Occipital lobe (tissue), 2 donors: Measurements from ENCODE around the gene RIMS4. TPM values are rescaled to one million over a fixed set of nuclear protein-coding genes. Genes with fewer than 3 reads are reported as not detected.

Experiments
- DNase-seq: peaks from one replicate; lab custom pipeline; 2025; lab: John Stamatoyannopoulos, UW
- total RNA-seq: library from RNA; depleted of rRNA; stranded (reverse); fragments of >200 nt; gene quantifications from one replicate; pipeline ENCODE4 v1.2.3, GENCODE V29; 2014

RIMS4 gene
- total RNA-seq, 1 donor from 2014 or later: 77.5 TPM

DNA sequence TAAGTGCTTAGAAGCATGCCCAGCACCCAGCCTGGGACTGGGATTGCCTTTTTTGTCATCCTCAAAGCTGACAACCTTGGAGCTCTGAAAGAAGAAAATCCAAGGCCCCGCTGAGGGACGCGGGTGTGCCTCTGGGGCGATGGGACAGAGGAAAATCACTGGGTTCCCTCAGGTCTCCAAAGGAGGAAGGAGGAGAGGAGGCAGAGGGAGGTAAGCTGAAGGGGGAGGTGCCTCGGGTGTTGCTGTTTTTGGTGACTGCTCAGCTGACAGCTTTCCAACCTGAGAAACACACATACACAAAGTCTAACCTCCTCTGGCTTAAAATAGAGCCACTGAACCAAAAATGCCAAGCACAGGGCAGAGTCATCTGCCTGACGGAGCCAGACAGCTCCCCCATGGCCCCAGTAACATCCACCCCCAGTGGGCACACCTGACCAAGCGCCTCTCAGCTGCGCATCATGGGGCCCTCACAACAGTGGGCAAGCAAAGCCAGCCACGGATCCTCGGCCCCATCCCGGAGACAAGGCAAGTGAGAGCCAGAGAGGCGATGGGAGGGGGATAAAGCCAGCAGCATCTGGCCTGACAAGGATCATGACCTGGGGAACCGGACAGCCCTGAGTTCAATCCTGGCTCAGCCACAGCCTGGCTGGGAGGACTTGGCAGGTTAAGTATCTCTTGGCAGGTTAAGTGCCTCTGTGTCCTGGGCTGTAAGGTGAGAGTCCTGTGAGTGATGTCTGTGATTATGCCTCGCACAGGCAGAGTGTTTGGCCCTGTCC, 67.9 kb downstream of the RIMS4 start:
- DNase-seq: no peak

GRCh38 chr20:44739942-44740341, 70.4 kb downstream of the RIMS4 start:
- DNase-seq: no peak

DNA sequence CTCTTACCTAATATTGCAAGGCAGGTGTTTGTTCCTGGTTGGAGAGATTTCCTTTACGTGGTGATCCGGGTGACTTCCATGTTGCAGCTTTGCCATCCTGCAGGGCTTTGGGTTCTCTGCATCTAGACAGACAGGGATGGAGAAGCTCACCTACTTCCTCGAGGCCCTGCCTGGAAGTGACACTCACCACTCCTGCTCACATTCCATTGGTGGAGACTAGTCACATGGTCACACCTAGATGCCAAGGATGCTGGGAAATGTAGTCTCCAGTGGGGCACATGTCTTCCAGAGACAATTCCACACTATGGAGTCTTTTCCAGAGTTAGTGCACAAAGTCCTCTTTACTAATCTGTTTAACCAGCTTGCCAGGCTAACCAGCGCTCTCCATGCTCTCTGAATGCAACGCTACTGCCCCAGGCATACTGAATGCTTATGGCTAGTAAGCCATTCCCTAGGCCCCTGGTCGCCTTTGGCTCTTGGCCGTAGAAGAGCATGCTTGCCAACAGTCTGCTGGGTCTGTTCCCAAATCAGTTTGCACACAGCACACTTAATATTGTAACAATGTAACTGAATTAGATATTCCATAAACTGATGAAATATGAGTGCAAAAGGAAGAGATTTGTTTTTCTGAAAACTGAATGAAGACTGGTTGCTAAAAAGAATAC, 71.4 kb downstream of the RIMS4 start:
- DNase-seq: peak; percentile 72

GRCh38 chr20:44737116-44737515, 73.2 kb downstream of the RIMS4 start:
- DNase-seq: no peak

- DNase-seq: peak; percentile 82
Observed at GRCh38 chr20:44736170-44737021, 74.0 kb downstream of the RIMS4 start.

DNA sequence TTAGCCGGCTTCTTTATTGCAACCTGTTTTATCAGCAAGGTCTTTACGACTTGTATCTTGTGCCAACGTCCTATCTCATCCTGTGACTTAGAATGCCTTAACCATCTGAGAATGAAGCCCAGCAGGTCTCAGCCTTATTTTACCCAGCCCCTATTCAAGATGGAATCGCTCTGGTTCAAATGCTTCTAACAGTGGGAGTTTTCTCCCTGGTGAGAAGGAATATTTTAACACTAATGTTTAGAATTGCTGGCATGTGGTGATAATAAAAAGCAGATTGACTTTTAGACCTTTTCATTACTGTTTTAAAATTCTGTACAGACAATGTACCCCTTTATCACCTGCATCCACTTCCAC, 74.6 kb downstream of the RIMS4 start:
- no peak for DNase-seq

GRCh38 chr20:44734938-44735337, 75.4 kb downstream of the RIMS4 start:
- DNase-seq: no peak

GRCh38 chr20:44733341-44734069, 76.8 kb downstream of the RIMS4 start:
- DNase-seq: peak; percentile 40

DNA sequence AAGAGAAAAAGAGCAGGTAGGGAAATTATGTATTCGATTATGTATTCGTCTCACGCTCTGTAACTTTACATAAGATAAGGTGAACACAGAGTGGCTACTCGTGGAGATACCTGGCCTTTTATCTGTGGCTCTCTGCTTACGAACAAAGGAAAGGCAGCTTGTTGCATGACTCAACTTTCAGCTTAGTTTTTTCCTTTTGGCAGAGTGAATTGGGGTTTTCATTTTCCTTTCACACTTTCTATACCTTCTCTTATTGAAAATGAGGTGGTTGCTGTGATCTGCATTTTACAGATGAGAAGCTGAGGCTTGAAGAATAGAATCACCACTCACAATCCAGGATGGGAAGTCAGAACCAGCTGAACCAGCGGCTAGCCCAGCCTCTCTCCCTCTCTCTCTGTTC, 78.0 kb downstream of the RIMS4 start:
- no peak for DNase-seq

- DNase-seq: no peak
Observed at GRCh38 chr20:44731657-44732056, 78.7 kb downstream of the RIMS4 start.

- DNase-seq: no peak
Observed at GRCh38 chr20:44730441-44730840, 79.9 kb downstream of the RIMS4 start.

DNA sequence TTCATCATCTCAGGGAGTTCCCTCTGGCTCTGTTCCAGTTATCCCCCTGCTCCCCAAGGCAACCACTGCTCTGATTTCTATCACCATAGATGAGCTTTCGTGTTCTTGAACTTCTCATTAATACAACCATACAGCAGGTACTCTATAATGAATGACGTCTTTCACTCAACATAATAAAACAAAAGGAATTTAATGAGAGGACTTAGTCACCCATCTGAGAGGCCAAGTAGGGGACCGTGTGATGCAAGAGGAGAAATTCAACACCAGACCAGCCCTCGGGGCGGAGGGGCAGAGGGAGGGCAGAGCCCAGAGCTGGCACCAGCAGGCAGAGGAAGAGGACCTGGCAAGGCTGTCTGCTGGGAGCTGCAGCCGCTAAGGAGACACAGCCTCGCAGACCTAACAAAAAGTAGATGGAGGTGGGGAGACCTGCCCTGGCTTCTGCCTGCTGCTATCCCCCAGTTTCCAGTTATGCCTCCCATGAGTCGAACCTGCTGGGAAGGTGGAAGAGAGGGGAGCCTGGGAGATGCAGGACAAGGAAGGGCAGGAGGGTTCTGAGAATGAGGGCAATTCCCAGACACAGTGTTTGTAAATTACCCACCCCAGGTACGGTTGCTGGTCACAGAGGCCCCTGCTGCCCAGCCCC, 81.4 kb downstream of the RIMS4 start:
- DNase-seq: no peak

GRCh38 chr20:44727651-44728050, 82.7 kb downstream of the RIMS4 start:
- no peak for DNase-seq

DNA sequence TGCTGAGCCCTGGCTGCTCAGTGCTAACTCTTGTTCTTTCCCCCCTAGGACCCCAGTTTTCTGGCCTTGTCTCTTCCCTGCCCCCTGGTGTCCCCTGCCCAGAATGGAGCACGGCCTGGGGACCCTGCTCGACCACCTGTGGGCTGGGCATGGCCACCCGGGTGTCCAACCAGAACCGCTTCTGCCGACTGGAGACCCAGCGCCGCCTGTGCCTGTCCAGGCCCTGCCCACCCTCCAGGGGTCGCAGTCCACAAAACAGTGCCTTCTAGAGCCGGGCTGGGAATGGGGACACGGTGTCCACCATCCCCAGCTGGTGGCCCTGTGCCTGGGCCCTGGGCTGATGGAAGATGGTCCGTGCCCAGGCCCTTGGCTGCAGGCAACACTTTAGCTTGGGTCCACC, 83.3 kb downstream of the RIMS4 start:
- no peak for DNase-seq

- DNase-seq: no peak
Observed at GRCh38 chr20:44725837-44726236, 84.5 kb downstream of the RIMS4 start.

DNA sequence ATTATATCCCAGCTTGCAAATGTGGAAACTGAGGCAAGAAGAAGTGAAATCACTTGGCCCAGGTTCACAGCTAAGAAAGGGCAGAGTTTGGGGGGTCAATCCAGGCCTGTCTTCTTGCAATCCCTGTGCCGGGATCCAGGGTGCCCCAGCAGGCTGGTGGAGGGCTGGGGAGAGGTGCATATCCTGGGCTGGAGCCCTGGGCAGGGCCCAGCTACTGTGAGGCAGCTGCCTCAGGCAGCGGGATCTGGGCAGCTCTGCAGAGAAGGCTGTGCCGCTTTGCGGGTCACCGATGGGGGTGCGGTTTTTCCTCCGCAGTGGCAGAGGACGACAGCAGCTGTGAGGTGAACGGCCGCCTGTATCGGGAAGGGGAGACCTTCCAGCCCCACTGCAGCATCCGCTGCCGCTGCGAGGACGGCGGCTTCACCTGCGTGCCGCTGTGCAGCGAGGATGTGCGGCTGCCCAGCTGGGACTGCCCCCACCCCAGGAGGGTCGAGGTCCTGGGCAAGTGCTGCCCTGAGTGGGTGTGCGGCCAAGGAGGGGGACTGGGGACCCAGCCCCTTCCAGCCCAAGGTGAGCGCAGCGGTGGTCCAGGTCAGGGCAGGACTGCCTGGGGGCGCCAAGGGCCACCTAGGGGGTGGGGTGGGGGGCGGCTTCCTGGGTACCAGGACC, 85.8 kb downstream of the RIMS4 start:
- DNase-seq: no peak

- no peak for DNase-seq
Observed at GRCh38 chr20:44723798-44724362, 86.5 kb downstream of the RIMS4 start.

GRCh38 chr20:44723391-44723790, 87.0 kb downstream of the RIMS4 start:
- no peak for DNase-seq

DNA sequence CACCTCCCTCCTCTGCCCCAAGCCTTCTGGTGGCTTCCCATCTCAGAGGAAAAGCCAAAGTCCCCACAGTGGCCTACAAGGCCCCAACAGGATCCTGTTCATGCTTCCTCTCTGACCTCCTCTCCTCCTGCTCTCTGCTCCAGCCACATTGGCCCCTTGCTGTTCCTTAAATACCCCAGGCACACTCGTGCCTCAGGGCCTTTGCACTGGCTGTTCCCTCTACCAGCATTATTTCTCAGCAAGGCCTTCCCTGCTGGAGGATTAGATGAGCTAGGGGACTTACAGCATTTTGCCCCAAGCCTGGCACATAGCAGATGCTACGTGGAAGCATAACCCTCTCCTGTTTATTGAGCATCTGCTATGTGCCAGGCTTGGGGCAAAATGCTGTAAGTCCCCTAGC, 87.4 kb downstream of the RIMS4 start:
- DNase-seq: no peak

- DNase-seq: no peak
Observed at GRCh38 chr20:44721785-44722054, 88.6 kb downstream of the RIMS4 start.
